CD14-positive monocyte (primary cell): Measurements from ENCODE around the gene RLBP1. TPM values are rescaled to one million over a fixed set of nuclear protein-coding genes. Genes with fewer than 3 reads are reported as not detected.

ENCODE experiments used
- DNase-seq, 3 donors: peaks; one replicate each; pipeline ENCODE4 v3.0.0-alpha.2; 2011 to 2022
- H2AFZ ChIP-seq: 2 replicates; pipeline ENCODE4 v1.6.0; 2012; ENCODE audit warnings: mild to moderate bottlenecking, low read depth, low read length, inconsistent platforms; ENCODE audit not compliant: insufficient read depth, poor library complexity, severe bottlenecking
- H3K27ac ChIP-seq, 2 donors: 1 replicate in 1 of 2; 2 replicates in 1 of 2; pipeline ENCODE4 v1.5.1; 2012 to 2013; ENCODE audit warnings: low read length in 2 of 2, control low read depth in 1 of 2, inconsistent platforms in 1 of 2, low read depth in 1 of 2, mild to moderate bottlenecking in 1 of 2
- H3K27me3 ChIP-seq, 2 donors: one replicate each; pipeline versions ENCODE4 v1.6.0 to v1.6.1; 2011 to 2013; ENCODE audit warnings: low read length in 2 of 2; ENCODE audit not compliant: control insufficient read depth in 2 of 2, insufficient read depth in 2 of 2
- H3K36me3 ChIP-seq, 2 donors: replicated peaks in 1 of 2; 1 replicate in 1 of 2; 2 replicates in 1 of 2; pipeline versions ENCODE4 v1.5.1 to v1.6.1; 2012 to 2013; ENCODE audit warnings: low read length in 2 of 2, control low read depth in 1 of 2, inconsistent platforms in 1 of 2, mild to moderate bottlenecking in 1 of 2; ENCODE audit not compliant: insufficient read depth in 2 of 2, control insufficient read depth in 1 of 2
- H3K4me1 ChIP-seq, 2 donors: 1 replicate in 1 of 2; 2 replicates in 1 of 2; pipeline versions ENCODE4 v1.5.1 to v1.6.1; 2012 to 2013; ENCODE audit warnings: low read length in 2 of 2, control low read depth in 1 of 2, inconsistent platforms in 1 of 2, mild to moderate bottlenecking in 1 of 2, moderate library complexity in 1 of 2; ENCODE audit not compliant: insufficient read depth in 2 of 2, control insufficient read depth in 1 of 2
- H3K4me2 ChIP-seq: replicated peaks from 2 replicates; pipeline ENCODE3; 2012; ENCODE audit warnings: low read length, moderate library complexity, mild to moderate bottlenecking; ENCODE audit not compliant: poor library complexity, severe bottlenecking; ENCODE audit errors: extremely low read depth
- H3K4me3 ChIP-seq, 3 experiments: fragments of 200-600 bp in 1 of 3; sonication (generic) in 1 of 3; replicated peaks in 1 of 3; 1 replicate in 2 of 3; 2 replicates in 1 of 3; pipeline ENCODE4 v1.5.1; 2011 to 2013; ENCODE audit warnings: low read length in 3 of 3, mild to moderate bottlenecking in 3 of 3, control low read depth in 2 of 3, low read depth in 2 of 3, inconsistent platforms in 1 of 3, moderate library complexity in 1 of 3
- H3K79me2 ChIP-seq: 2 replicates; pipeline ENCODE4 v1.6.0; 2012; ENCODE audit warnings: mild to moderate bottlenecking, control low read depth, inconsistent platforms, low read length, moderate library complexity; ENCODE audit not compliant: insufficient read depth
- H3K9ac ChIP-seq: 2 replicates; pipeline ENCODE4 v1.6.0; 2017; ENCODE audit warnings: low read length, mild to moderate bottlenecking; ENCODE audit not compliant: insufficient read depth, poor library complexity, severe bottlenecking
- H3K9me3 ChIP-seq, 2 donors: replicated peaks in 1 of 2; 1 replicate in 1 of 2; 2 replicates in 1 of 2; pipeline versions ENCODE4 v1.5.1 to v1.6.1; 2012 to 2013; ENCODE audit warnings: low read length in 2 of 2, control low read depth in 1 of 2; ENCODE audit not compliant: control insufficient read depth in 1 of 2, insufficient read depth in 1 of 2
- H4K20me1 ChIP-seq: 2 replicates; pipeline ENCODE4 v1.6.0; 2012; ENCODE audit warnings: mild to moderate bottlenecking, low read length, control low read depth, moderate library complexity; ENCODE audit not compliant: insufficient read depth
- H3K27ac Mint-ChIP-seq, 7 donors: one replicate each; pipeline ENCODE4 v1.8.0; 2020; ENCODE audit warnings: mild to moderate bottlenecking in 7 of 7, mixed read lengths in 7 of 7, moderate library complexity in 6 of 7, inconsistent platforms in 2 of 7
- H3K27me3 Mint-ChIP-seq, 3 donors: one replicate each; pipeline ENCODE4 v1.8.0; 2021 to 2022; ENCODE audit warnings: low read depth in 3 of 3, mild to moderate bottlenecking in 3 of 3, mixed read lengths in 3 of 3, moderate library complexity in 3 of 3, inconsistent platforms in 1 of 3
- H3K36me3 Mint-ChIP-seq, 2 donors: one replicate each; pipeline ENCODE4 v1.8.0; 2020; ENCODE audit warnings: mixed read lengths in 2 of 2, inconsistent platforms in 1 of 2, mild to moderate bottlenecking in 1 of 2
- H3K4me1 Mint-ChIP-seq: one replicate; pipeline ENCODE4 v1.8.0; 2020; ENCODE audit warnings: mild to moderate bottlenecking, mixed read lengths
- H3K4me3 Mint-ChIP-seq, 2 donors: one replicate each; pipeline ENCODE4 v1.8.0; 2020; ENCODE audit warnings: mild to moderate bottlenecking in 2 of 2, mixed read lengths in 2 of 2, moderate library complexity in 1 of 2
- H3K9me3 Mint-ChIP-seq, 7 donors: one replicate each; pipeline ENCODE4 v1.8.0; 2020 to 2022; ENCODE audit warnings: mixed read lengths in 7 of 7, mild to moderate bottlenecking in 6 of 7, moderate library complexity in 6 of 7, inconsistent platforms in 2 of 7
- CTCF ChIP-seq: fragments of 200-600 bp; IDR thresholded peaks from one replicate; pipeline ENCODE4 v1.8.0; 2022; ENCODE audit warnings: antibody characterized with exemption, mild to moderate bottlenecking
- WGBS: methylation state at CpG from one replicate; pipeline ENCODE4 v1.1.5; 2013; ENCODE audit warnings: missing lambda C conversion rate; ENCODE audit not compliant: insufficient coverage; 5-methylcytosine and 5-hydroxymethylcytosine counted together
- intact Hi-C, 2 donors: fragments of 100-400 bp; cut with micrococcal nuclease; formaldehyde crosslinking; loops; one replicate each; pipeline versions ENCODE4 v1.15.0 to v1.15.1; 2023
- polyA plus RNA-seq, 3 donors: library from polyadenylated mRNA; depleted of rRNA in 1 of 3; unstranded in 2 of 3; stranded (reverse) in 1 of 3; fragments of 300-500 nt in 2 of 3; fragments of >200 nt in 1 of 3; fragmentation: Illumina TruSeq in 2 of 3; gene quantifications; 1 replicate in 2 of 3; 2 replicates in 1 of 3; pipeline ENCODE4 v1.2.3, GENCODE V29; 2012 to 2021

The RLBP1 gene
- polyA plus RNA-seq, 3 donors: not detected

GRCh38 chr15:89187301-89187985 is 33.9 kb downstream of the RLBP1 start:
- Mint-ChIP-seq H3K27ac (no peak overlapping the region), H3K9me3 (no peaks in the 10 kb centered on the region), H3K4me1 (no peaks in the 10 kb centered on the region), H3K4me3 (no peak overlapping the region), H3K27me3 (no peaks in the 10 kb centered on the region), H3K36me3 (peaks cover 88 to 97% of the 10 kb centered on the region in 2 donors)
- H3K27ac ChIP-seq: no peak overlapping the region
- no peak for TF ChIP-seq CTCF
- H3K79me2 ChIP-seq: no peaks in the 10 kb centered on the region
- no CpG with 5 or more reads among the region's 9 CpGs for WGBS
- H3K9ac ChIP-seq: no peak overlapping the region
- H3K4me2 ChIP-seq: no peak overlapping the region
- no peak overlapping the region for H2AFZ ChIP-seq
- DNase-seq: no peak
- no peaks in the 10 kb centered on the region for H3K9me3 ChIP-seq
- no peaks in the 10 kb centered on the region for H3K27me3 ChIP-seq
- intact Hi-C loops: no loop called here
- peaks cover 14% of the 10 kb centered on the region for H4K20me1 ChIP-seq
- no peak overlapping the region for H3K4me3 ChIP-seq
- H3K36me3 ChIP-seq: peaks cover 90 to 99% of the 10 kb centered on the region in 2 donors
- H3K4me1 ChIP-seq: no peaks in the 10 kb centered on the region

- no peaks in the 10 kb centered on the region for H3K4me1 Mint-ChIP-seq
- no peak for TF ChIP-seq CTCF
- no peak overlapping the region for H3K9ac ChIP-seq
- no peaks in the 10 kb centered on the region for H3K4me1 ChIP-seq
- H3K9me3 Mint-ChIP-seq: no peaks in the 10 kb centered on the region
- H3K27ac ChIP-seq: no peak overlapping the region
- H3K27me3 Mint-ChIP-seq: no peaks in the 10 kb centered on the region
- WGBS: 97% methylated on average over 6 of the region's 6 CpGs
- H3K36me3 Mint-ChIP-seq: peaks cover 86 to 97% of the 10 kb centered on the region in 2 donors
- H3K36me3 ChIP-seq: peaks cover 84 to 99% of the 10 kb centered on the region in 2 donors
- DNase-seq: no peak
- H3K4me3 Mint-ChIP-seq: no peak overlapping the region
- no peaks in the 10 kb centered on the region for H3K9me3 ChIP-seq
- no peak overlapping the region for H3K4me3 ChIP-seq
- H3K27ac Mint-ChIP-seq: no peak overlapping the region
- intact Hi-C loops: no loop called here
- peaks cover 19% of the 10 kb centered on the region for H4K20me1 ChIP-seq
- no peaks in the 10 kb centered on the region for H3K27me3 ChIP-seq
- no peaks in the 10 kb centered on the region for H3K79me2 ChIP-seq
- no peak overlapping the region for H3K4me2 ChIP-seq
- H2AFZ ChIP-seq: no peak overlapping the region
These were observed 34.6 kb downstream of the RLBP1 start for GRCh38 chr15:89186803-89187202.
